SU-DHL-6 (cell line): ENCODE measurements around the gene DEPDC1B.

Source experiments
- H2AFZ ChIP-seq: fragments of 200-600 bp; sonication (generic); 2 replicates; pipeline ENCODE4 v1.6.1; 2014; ENCODE audit warnings: low read depth, mild to moderate bottlenecking, moderate library complexity, mixed read lengths, antibody characterized with exemption, low read length; ENCODE audit not compliant: severe bottlenecking
- H3F3A ChIP-seq: fragments of 200-600 bp; shearing (Covaris generic); 2 replicates; pipeline ENCODE4 v1.6.0; 2016; ENCODE audit warnings: antibody characterized with exemption, mild to moderate bottlenecking; ENCODE audit not compliant: insufficient read depth
- H3K27ac ChIP-seq: fragments of 200-600 bp; sonication (generic); 2 replicates; pipeline ENCODE4 v1.5.1; 2016; ENCODE audit warnings: low read depth, mild to moderate bottlenecking, low read length, moderate library complexity, mixed read lengths
- H3K27me3 ChIP-seq: fragments of 200-600 bp; sonication (generic), shearing (Covaris generic); 2 replicates; pipeline ENCODE4 v1.6.0; 2014; ENCODE audit warnings: mild to moderate bottlenecking, low read length
- H3K36me3 ChIP-seq: fragments of 200-600 bp; sonication (generic); 2 replicates; pipeline ENCODE4 v1.6.1; 2014; ENCODE audit warnings: mild to moderate bottlenecking, low read length, mixed read lengths
- H3K4me2 ChIP-seq: fragments of 300-600, 200-600 bp; shearing (Covaris generic), sonication (generic); 2 replicates; pipeline ENCODE4 v1.6.0; 2014; ENCODE audit warnings: low read length, low read depth, mild to moderate bottlenecking; ENCODE audit not compliant: poor library complexity, severe bottlenecking
- H3K4me3 ChIP-seq: fragments of 200-600 bp; sonication (generic); 2 replicates; pipeline ENCODE4 v1.5.1; 2014; ENCODE audit warnings: antibody characterized with exemption, low read length, mild to moderate bottlenecking, mixed read lengths; ENCODE audit not compliant: insufficient read depth, poor library complexity, severe bottlenecking
- H3K79me2 ChIP-seq: fragments of 200-600 bp; sonication (generic); 2 replicates; pipeline ENCODE4 v1.6.1; 2014; ENCODE audit warnings: mild to moderate bottlenecking, low read length, moderate library complexity; ENCODE audit not compliant: insufficient read depth
- H3K9ac ChIP-seq: fragments of 200-600 bp; sonication (generic); 2 replicates; pipeline ENCODE4 v1.7.0; 2014; ENCODE audit warnings: mild to moderate bottlenecking, low read length
- H3K9me2 ChIP-seq: fragments of 200-600 bp; sonication (generic); replicated peaks from 2 replicates; pipeline ENCODE4 v1.6.1; 2014; ENCODE audit warnings: low read length; ENCODE audit not compliant: insufficient read depth
- H3K9me3 ChIP-seq: fragments of 200-600 bp; sonication (generic); 2 replicates; pipeline ENCODE4 v1.6.1; 2014; ENCODE audit warnings: low read length, mixed read lengths; ENCODE audit not compliant: insufficient read depth
- H4K20me1 ChIP-seq: fragments of 200-600 bp; sonication (generic); 2 replicates; pipeline ENCODE4 v1.6.1; 2014; ENCODE audit warnings: low read depth, mild to moderate bottlenecking, antibody characterized with exemption, low read length, moderate library complexity, mixed read lengths
- CTCF ChIP-seq: fragments of 200-600 bp; sonication (generic); IDR thresholded peaks from one replicate; pipeline ENCODE4 v1.5.1; 2017; ENCODE audit warnings: antibody characterized with exemption, mild to moderate bottlenecking, low read length, moderate library complexity; ENCODE audit not compliant: insufficient read depth, poor library complexity, severe bottlenecking
- EZH2phosphoT487 ChIP-seq: fragments of 200-600 bp; sonication (generic), shearing (Covaris generic); conservative IDR thresholded peaks from 2 replicates; pipeline ENCODE4 v1.6.1; 2018; ENCODE audit warnings: mild to moderate bottlenecking, antibody characterized with exemption, low read length, moderate library complexity, mixed read lengths

Gene DEPDC1B

GRCh38 chr5:60651872-60652620, 47.9 kb downstream of the DEPDC1B start:
- Histone ChIP-seq H3K4me3 (no peak overlapping the region), H2AFZ (no peak overlapping the region), H3K79me2 (peaks cover 3% of the 10 kb centered on the region; the same call in 1 of the 2 replicates), H3K9ac (no peak overlapping the region), H3F3A (no peaks in the 10 kb centered on the region), H4K20me1 (no peaks in the 10 kb centered on the region), H3K36me3 (no peaks in the 10 kb centered on the region), H3K27ac (no peak overlapping the region), H3K9me2 (no peaks in the 10 kb centered on the region), H3K9me3 (no peaks in the 10 kb centered on the region), H3K27me3 (no peaks in the 10 kb centered on the region), H3K4me2 (no peak overlapping the region)
- no peak for TF ChIP-seq CTCF
- no peak for TF ChIP-seq EZH2phosphoT487

GRCh38 chr5:60649288-60649917, 50.6 kb downstream of the DEPDC1B start:
- Histone ChIP-seq H3K27me3 (no peaks in the 10 kb centered on the region), H3K4me2 (no peak overlapping the region), H3F3A (no peaks in the 10 kb centered on the region), H3K79me2 (peaks cover 3% of the 10 kb centered on the region; the same call in 1 of the 2 replicates), H2AFZ (no peak overlapping the region), H4K20me1 (no peaks in the 10 kb centered on the region), H3K36me3 (peaks cover 8% of the 10 kb centered on the region; the same call in 1 of the 2 replicates), H3K9me3 (no peaks in the 10 kb centered on the region), H3K4me3 (no peak overlapping the region), H3K9ac (no peak overlapping the region), H3K9me2 (no peaks in the 10 kb centered on the region), H3K27ac (no peak overlapping the region)
- TF ChIP-seq EZH2phosphoT487 (no peak), CTCF (peak; percentile 60)

- no peak overlapping the region for H3K27ac ChIP-seq
- no peak overlapping the region for H3K4me2 ChIP-seq
- no peak overlapping the region for H3K4me3 ChIP-seq
- H4K20me1 ChIP-seq, result no peaks in the 10 kb centered on the region
- no peaks in the 10 kb centered on the region for H3K27me3 ChIP-seq
- TF ChIP-seq CTCF (no peak), EZH2phosphoT487 (no peak)
- no peak overlapping the region for H3K9ac ChIP-seq
- peaks cover 19% of the 10 kb centered on the region; the same call in 1 of the 2 replicates for H3K36me3 ChIP-seq
- H3K79me2 ChIP-seq, result peaks cover 3% of the 10 kb centered on the region; the same call in 1 of the 2 replicates
- H3K9me2 ChIP-seq, result no peaks in the 10 kb centered on the region
- H2AFZ ChIP-seq, result no peak overlapping the region
- no peaks in the 10 kb centered on the region for H3F3A ChIP-seq
- H3K9me3 ChIP-seq, result no peaks in the 10 kb centered on the region
Observed at GRCh38 chr5:60648175-60648574, 51.8 kb downstream of the DEPDC1B start.
